Rectal smooth muscle tissue (tissue), 1 donor: Measurements from ENCODE around the gene CEP78.

Experiments
- H3K27ac ChIP-seq: one replicate; pipeline ENCODE4 v1.7.0; 2013; ENCODE audit warnings: low read depth, low read length, inconsistent platforms
- H3K27me3 ChIP-seq: one replicate; pipeline ENCODE4 v1.7.0; 2013; ENCODE audit warnings: low read length; ENCODE audit not compliant: control insufficient read depth, insufficient read depth
- H3K36me3 ChIP-seq: one replicate; pipeline ENCODE4 v1.7.0; 2013; ENCODE audit warnings: low read length; ENCODE audit not compliant: control insufficient read depth, insufficient read depth
- H3K4me1 ChIP-seq: one replicate; pipeline ENCODE4 v1.7.0; 2013; ENCODE audit warnings: low read length; ENCODE audit not compliant: control insufficient read depth, insufficient read depth
- H3K4me3 ChIP-seq: one replicate; pipeline ENCODE4 v1.7.0; 2013; ENCODE audit warnings: low read length
- H3K9ac ChIP-seq: one replicate; pipeline ENCODE4 v1.7.0; 2013; ENCODE audit warnings: low read length

Gene CEP78

DNA sequence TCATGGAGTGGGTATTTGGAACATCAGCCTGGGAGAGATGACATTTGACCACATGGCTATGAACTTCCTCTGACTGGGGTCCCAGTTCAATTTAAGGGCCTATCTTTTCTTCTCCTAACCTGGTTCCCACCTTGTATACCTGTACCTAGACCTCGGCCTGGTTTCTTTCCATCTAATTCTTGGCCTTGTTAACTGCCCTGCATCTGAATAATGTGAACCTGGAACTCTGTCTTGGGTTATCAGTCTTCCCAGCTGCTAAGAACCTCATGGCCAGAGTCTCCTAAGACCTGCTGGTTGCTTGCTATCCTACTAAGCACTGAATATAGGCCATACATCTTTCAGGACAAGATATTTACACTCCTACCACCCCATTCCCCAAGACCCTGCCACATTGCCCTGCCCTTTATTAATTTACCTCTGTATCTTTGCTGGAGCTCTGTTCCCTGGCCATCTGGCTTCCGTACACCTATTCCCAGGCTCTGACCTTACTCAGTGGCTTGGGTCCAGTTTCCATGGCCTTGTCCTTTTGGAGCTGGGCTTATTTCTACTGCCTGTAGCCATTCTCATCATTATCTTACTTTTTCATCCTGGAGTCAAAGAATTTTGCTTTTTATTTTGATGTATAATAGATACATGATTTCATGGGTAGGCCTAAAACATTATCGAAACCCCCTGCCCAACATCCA is 67.6 kb downstream of the CEP78 start:
- no peaks in the 10 kb centered on the region for H3K27me3 ChIP-seq
- peaks cover 4% of the 10 kb centered on the region for H3K4me1 ChIP-seq
- no peak overlapping the region for H3K27ac ChIP-seq
- no peak overlapping the region for H3K9ac ChIP-seq
- no peak overlapping the region for H3K4me3 ChIP-seq
- no peaks in the 10 kb centered on the region for H3K36me3 ChIP-seq

DNA sequence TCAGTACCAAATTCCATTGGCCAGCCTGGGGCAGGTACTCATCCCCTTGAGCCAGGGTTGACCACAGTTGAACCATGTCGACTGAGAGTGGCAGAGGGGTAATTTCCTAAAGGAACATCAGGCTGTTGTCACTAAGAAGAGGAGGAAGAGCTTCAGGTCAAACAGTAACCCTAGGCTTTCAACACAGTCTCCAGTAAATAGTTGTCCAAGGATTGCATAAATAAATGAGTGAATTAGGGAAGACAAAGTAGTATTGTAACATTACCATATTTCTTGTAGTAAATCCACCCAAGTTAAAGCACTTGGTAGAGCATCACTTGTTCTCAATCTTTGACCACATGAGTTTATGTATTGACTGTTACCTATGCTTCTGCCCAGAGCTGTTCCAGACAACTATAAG is 68.5 kb downstream of the CEP78 start:
- H3K36me3 ChIP-seq, result no peaks in the 10 kb centered on the region
- H3K4me3 ChIP-seq, result no peak overlapping the region
- no peak overlapping the region for H3K27ac ChIP-seq
- peaks cover 4% of the 10 kb centered on the region for H3K4me1 ChIP-seq
- no peaks in the 10 kb centered on the region for H3K27me3 ChIP-seq
- H3K9ac ChIP-seq, result no peak overlapping the region

DNA sequence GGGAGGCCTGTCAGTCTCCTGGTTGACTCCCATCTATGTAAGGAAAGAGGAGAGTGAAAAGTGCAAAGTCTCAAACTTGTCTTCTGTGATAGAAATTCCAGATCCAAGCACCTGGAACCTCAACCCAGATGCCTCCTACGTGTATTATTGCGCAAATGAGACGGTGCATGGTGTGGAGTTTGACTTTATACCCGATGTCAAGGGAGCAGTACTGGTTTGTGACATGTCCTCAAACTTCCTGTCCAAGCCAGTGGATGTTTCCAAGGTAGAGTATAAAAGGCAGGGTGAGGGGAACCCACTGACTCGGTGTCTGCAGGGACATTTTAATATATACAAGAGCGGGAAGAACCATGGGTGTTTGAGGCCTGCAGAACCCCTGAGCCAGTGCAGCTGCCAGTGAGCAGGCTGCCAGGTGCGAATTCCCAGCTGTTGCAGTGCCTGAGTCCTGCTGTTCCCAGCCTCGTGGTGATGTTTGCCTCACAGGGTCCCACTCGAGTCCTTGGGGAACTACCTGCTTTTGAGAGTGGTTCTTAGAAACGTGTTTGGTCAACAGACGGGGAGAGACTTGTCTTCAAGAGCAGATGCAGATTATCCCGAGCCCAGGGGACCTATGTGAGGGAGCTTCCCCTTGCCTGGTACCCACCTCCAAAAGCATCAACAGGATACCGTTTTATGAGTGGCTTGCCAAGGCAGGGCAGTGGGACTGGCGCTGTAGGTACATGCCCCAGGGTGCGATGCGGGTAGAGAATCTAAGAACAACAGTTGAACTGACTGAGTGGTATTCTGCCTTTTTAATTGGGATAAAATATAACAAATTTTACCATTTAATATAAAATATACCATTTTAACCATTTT is 70.6 kb downstream of the CEP78 start:
- H3K9ac ChIP-seq, result no peak overlapping the region
- H3K4me3 ChIP-seq, result no peak overlapping the region
- peaks cover 4% of the 10 kb centered on the region for H3K4me1 ChIP-seq
- no peaks in the 10 kb centered on the region for H3K36me3 ChIP-seq
- H3K27me3 ChIP-seq, result no peaks in the 10 kb centered on the region
- H3K27ac ChIP-seq, result no peak overlapping the region

DNA sequence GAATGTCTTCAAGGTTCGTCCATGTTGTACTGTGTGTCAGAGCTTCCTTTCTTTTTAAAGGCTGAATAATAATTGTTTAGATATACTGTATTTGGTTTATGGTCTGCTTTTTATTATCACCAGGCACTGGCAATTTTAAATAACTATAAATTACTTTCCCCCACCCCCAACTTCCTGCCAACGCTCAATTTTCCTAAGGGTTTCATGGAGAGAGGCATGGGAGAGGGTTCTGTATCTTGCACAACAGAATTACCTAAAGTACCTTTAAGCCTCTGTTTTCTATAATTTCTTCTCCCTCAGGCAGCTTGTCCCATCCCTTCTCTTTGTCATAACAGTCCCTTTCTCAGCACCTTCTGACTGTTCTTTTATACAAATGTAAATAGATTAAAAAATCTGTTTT is 71.5 kb downstream of the CEP78 start:
- Histone ChIP-seq H3K27ac (no peak overlapping the region), H3K27me3 (no peaks in the 10 kb centered on the region), H3K4me3 (no peak overlapping the region), H3K4me1 (peaks cover 4% of the 10 kb centered on the region), H3K36me3 (no peaks in the 10 kb centered on the region), H3K9ac (no peak overlapping the region)

DNA sequence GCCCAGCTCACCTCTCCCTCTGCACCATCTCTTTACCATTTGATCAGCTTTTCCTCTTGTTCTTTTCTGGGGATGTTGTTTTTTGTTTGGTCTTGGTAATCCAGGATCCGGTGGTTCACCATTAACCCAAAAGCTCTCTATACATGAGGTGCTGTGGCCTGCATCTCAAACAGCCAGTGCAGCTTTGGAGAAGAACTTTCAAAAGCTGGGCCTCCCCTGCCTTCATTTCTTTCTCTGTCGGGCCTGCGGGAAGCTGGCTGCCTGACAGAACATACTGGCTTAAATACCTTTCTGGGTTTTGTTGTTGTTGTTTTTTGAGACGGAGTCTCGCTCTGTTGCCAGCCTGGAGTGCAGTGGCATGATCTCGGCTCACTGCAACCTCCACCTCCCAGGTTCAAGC is 73.2 kb downstream of the CEP78 start:
- Histone ChIP-seq H3K36me3 (no peaks in the 10 kb centered on the region), H3K9ac (no peak overlapping the region), H3K27me3 (no peaks in the 10 kb centered on the region), H3K4me3 (no peak overlapping the region), H3K27ac (no peak overlapping the region), H3K4me1 (peaks cover 4% of the 10 kb centered on the region)

DNA sequence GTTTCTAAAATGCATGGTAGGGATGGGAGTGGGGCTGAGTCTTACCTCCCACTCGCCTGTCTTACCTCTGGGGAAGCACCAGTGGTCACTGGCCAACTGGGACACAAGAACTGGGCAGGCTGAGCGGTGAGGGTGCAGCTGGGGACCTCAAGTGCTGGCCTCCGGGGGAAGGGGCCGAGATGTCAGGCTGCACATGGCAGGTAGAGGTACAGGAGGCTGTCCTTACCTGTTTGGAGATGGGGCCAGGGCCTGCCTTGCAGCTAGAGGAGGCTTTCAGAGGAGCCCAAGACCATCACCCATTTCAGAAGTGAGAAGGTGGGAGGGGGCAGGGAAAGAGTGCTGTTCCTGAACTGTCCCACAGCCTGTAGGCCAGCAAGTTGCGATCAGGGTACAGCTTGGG is 75.2 kb downstream of the CEP78 start:
- no peaks in the 10 kb centered on the region for H3K36me3 ChIP-seq
- no peak overlapping the region for H3K27ac ChIP-seq
- no peak overlapping the region for H3K9ac ChIP-seq
- peaks cover 4% of the 10 kb centered on the region for H3K4me1 ChIP-seq
- H3K27me3 ChIP-seq, result no peaks in the 10 kb centered on the region
- H3K4me3 ChIP-seq, result no peak overlapping the region

DNA sequence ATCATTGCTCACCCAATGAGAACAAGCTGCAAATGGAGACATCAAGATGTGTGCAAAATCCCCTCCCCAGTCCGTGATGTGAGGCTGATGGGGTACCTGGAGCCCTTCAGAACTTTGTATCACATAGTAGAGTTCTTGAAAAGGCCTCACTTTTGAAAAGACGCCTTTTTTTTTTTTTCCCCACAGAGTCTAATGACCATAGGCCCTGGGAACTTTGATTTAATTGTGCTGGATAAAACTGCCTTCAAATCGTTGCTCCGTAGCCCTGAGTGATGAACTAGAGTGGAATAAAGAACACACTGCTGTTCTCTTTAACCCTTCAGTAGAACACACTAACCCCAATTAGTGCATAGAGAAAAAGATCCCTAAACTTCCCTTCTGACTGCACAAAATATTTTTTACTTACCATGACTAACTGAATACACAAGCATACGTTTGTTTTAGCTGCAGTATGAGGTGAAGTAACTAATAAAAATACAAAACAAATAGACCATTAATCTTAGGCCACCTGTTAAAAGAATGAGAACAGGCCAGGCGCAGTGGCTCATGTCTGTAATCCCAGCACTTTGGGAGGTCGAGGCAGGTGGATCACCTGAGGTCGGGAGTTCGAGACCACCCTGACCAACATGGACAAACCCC is 76.1 kb downstream of the CEP78 start:
- Histone ChIP-seq H3K36me3 (no peaks in the 10 kb centered on the region), H3K27ac (no peak overlapping the region), H3K4me3 (no peak overlapping the region), H3K4me1 (peaks cover 2% of the 10 kb centered on the region), H3K9ac (no peak overlapping the region), H3K27me3 (no peaks in the 10 kb centered on the region)

DNA sequence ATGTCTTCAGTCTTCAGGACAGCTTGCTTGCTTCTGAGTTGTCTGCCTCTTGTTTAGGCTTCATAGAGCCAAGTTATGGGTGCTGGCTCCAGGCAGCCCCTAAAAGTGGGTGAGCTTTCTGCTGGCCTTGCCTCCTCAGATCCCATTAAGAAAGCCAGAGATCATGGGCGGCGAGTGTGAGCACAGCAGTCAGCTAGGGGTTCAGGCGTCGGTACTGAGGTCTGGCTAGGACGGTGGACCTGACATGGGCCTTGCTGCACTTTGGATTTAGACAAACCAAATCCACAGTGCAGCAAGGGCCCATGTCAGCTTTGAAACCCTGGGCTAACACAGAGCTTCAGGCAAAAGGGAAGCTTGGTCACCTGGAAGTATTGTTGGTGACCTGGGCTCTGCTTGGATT is 78.7 kb downstream of the CEP78 start:
- Histone ChIP-seq H3K4me3 (no peak overlapping the region), H3K9ac (no peak overlapping the region), H3K4me1 (no peaks in the 10 kb centered on the region), H3K36me3 (no peaks in the 10 kb centered on the region), H3K27ac (no peak overlapping the region), H3K27me3 (no peaks in the 10 kb centered on the region)

DNA sequence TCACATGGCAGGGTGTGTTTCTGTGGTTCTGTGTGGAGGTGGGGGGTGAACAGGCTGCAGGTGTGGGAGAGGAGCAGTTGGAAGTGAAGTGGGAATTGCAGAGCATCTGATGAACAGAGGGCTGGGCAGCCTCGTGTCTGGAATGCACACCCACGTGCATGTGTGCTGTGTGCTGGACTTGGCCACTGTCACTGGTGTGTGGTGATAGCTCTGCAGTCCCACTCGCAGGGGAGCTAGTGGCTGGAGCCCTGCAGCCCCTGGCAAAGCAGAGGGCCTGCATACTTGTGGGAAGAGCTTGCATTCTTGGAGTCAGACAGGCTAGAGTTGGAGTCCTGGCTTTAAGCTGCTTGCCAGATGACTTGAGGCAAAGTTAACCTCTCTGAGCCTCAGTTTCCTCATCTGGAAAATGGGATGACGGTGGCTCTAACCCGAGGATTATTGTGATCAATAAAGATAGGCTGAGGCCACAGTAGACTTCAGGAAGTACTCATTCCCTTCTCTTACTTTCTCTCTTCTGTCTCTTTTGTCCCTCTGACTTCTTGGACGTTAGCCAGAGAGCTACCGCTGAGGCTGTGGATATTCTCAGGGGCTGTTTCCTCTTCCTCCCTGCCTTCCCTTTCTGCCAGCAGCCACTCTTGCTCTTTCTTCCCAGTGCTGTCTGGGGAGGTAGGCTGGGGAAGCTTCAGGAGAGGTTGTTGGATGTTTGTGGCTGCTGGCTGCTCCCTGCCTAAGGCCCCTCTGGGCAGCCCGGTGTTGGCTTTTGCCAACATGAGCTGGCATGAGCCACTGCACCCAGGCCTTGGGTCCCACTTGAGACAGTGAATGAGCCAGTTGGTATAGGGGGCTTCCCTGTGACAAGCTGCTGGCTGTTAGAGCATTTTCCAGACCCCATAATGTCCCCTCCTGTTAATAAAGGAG is 79.3 kb downstream of the CEP78 start:
- H3K9ac ChIP-seq, result no peak overlapping the region
- no peak overlapping the region for H3K27ac ChIP-seq
- no peaks in the 10 kb centered on the region for H3K4me1 ChIP-seq
- H3K27me3 ChIP-seq, result no peaks in the 10 kb centered on the region
- H3K4me3 ChIP-seq, result no peak overlapping the region
- no peaks in the 10 kb centered on the region for H3K36me3 ChIP-seq

DNA sequence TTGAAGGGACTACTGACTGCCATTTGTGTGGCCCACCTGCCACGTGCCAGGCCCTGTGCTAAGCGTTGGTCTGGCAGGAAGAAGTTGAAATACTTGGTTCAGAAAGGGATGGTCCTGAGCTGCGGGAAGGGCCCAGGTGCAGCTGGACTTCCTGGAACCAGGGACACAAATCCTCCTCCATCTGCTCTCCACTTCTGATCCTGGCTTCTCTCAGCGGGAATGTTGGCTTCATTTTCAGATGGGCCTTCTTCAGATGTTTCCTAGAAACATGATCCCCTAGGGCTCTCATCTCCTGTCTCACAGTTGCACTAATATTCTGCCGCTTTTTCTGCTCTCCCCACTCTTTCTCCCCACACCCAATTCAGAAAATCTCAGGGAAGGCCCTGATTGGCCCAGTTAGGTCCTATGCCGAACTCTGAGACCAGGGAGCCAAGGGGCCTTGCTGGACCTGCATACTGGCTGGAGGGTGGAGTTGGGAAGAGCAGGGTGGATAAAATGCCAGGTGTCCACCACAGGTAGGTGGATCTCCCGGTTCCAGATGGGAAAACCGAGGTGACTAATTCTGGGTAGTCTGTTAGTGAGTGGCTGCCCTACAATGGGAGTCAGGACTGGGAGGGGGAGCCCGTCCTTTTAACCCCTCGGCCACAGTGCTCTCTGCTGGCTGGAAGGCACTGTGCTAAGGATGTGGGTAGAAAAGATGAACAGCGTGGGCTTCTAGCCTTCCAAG is 80.5 kb downstream of the CEP78 start:
- no peak overlapping the region for H3K4me3 ChIP-seq
- no peak overlapping the region for H3K27ac ChIP-seq
- H3K36me3 ChIP-seq, result no peaks in the 10 kb centered on the region
- H3K4me1 ChIP-seq, result no peaks in the 10 kb centered on the region
- H3K27me3 ChIP-seq, result no peaks in the 10 kb centered on the region
- H3K9ac ChIP-seq, result no peak overlapping the region

DNA sequence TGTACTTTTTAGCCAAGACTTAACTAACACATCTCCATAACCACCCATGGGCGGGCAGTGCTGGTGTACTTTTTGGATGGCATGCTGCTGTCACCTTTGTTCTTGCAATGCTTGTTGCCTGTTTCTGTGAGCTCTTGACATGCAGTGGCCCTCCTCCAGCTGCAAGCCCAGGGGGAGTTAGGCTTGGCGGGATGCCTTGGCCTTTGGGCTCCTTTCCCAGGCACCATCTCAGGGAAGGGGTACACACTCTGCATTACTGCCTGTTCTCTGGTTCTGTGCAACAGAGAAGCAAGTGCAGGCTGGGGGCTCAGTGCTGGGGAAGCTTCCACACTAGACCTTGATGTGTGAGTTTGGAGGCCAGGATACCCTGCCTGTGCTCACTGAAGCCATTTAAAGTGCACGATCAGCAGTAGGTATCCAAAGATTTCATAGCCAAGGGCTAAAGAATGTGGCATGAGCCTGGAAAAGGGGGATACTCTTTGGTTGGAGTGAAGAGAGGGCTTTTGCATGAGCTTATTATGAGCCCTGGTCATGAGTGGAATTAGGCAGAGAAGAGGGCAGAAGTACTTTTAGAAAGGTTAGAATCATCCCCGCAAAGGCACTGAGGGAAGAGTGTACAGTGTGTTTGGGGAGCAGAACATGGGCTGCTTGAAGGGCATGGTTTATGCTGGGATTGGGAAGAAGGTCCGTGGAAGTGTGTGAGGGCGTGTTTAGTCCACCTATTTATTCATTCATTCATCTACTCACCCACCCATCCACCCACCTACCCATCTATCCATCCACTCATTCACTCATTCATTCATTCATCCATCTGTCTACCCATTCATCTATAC is 83.5 kb downstream of the CEP78 start:
- H3K4me3 ChIP-seq, result no peak overlapping the region
- H3K9ac ChIP-seq, result no peak overlapping the region
- H3K36me3 ChIP-seq, result no peaks in the 10 kb centered on the region
- H3K27me3 ChIP-seq, result no peaks in the 10 kb centered on the region
- H3K27ac ChIP-seq, result no peak overlapping the region
- H3K4me1 ChIP-seq, result no peaks in the 10 kb centered on the region
